Mammary epithelial cell (primary cell): ENCODE measurements around the gene ADCY10.

Experiments used
- CTCF ChIP-seq, 2 donors: IDR thresholded peaks in 1 of 2; conservative IDR thresholded peaks in 1 of 2; 2 replicates each; pipeline ENCODE4 v1.5.1; 2011 to 2012; ENCODE audit warnings: inconsistent platforms in 2 of 2, low read length in 2 of 2, mild to moderate bottlenecking in 2 of 2, control low read depth in 1 of 2, low read depth in 1 of 2; ENCODE audit not compliant: insufficient read depth in 1 of 2; ENCODE audit errors: extremely low read depth in 1 of 2
- EZH2 ChIP-seq: IDR thresholded peaks from 2 replicates; pipeline ENCODE4 v1.6.1; 2012; ENCODE audit warnings: low read length, inconsistent platforms, borderline replicate concordance

- no peak for TF ChIP-seq CTCF (conservative IDR thresholded peaks at IDR 0.05 in 1 of 2, IDR thresholded peaks at IDR 0.05 in 1 of 2; ENCODE audit: extremely low read depth in 1 of 2, insufficient read depth in 1 of 2, low read depth in 1 of 2, low read length in 2 of 2)
- TF ChIP-seq EZH2: no peak
Measured at GRCh38 chr1:167905671-167906070, 8.3 kb downstream of the ADCY10 start.
